Panc1 (cell line): ENCODE measurements around the gene ZBTB8A. TPM values are rescaled to one million over a fixed set of nuclear protein-coding genes. Genes with fewer than 3 reads are reported as not detected.

ENCODE experiments used
- ATAC-seq: fragments of 200-7000 bp; cut with Tn5 transposase; 2 replicates; pipeline ENCODE4 v1.9.1; 2020; ENCODE audit warnings: mild to moderate bottlenecking, moderate library complexity
- BruUV-seq: library from RNA; stranded (reverse); fragments of 400-500 nt; replicated peaks from 2 replicates; lab custom pipeline; 2021; lab: Mats Ljungman, UMichigan
- CTCF ChIA-PET: fragments of 300-600 bp; sonication (Branson Sonifier 250); formaldehyde crosslinking; loops from one replicate; lab custom pipeline; 2022; ENCODE audit warnings: antibody characterized with exemption; lab: Charles Lee
- POLR2A ChIA-PET: fragments of 300-600 bp; sonication (Branson Sonifier 250); formaldehyde crosslinking; loops from one replicate; lab custom pipeline; 2022; ENCODE audit warnings: antibody characterized with exemption; lab: Charles Lee
- DNase-seq: peaks from one replicate; pipeline ENCODE4 v3.0.0-alpha.2; 2010; ENCODE audit warnings: low read depth, low spot score
- H3K27ac ChIP-seq: 2 replicates; pipeline ENCODE4 v1.5.1; 2011; ENCODE audit warnings: mild to moderate bottlenecking, low read length, inconsistent platforms
- H3K27me3 ChIP-seq: fragments of 200-500 bp; sonication (Bioruptor generic); 2 replicates; pipeline ENCODE4 v1.6.0; 2014; ENCODE audit warnings: low read length, inconsistent platforms; ENCODE audit not compliant: control insufficient read depth, insufficient read depth
- H3K36me3 ChIP-seq: fragments of 200-500 bp; sonication (Bioruptor generic); 2 replicates; pipeline ENCODE4 v1.5.1; 2014; ENCODE audit warnings: inconsistent platforms, mild to moderate bottlenecking, low read length, moderate library complexity; ENCODE audit not compliant: control insufficient read depth, insufficient read depth
- H3K4me1 ChIP-seq: 2 replicates; pipeline ENCODE4 v1.5.1; 2011; ENCODE audit warnings: inconsistent platforms, mild to moderate bottlenecking, low read length, moderate library complexity; ENCODE audit not compliant: control insufficient read depth, insufficient read depth
- H3K4me3 ChIP-seq, 2 experiments: 2 replicates each; pipeline ENCODE4 v1.5.1; 2011 to 2012; ENCODE audit warnings: low read depth in 2 of 2, low read length in 2 of 2, mild to moderate bottlenecking in 2 of 2, inconsistent platforms in 1 of 2, moderate library complexity in 1 of 2
- H3K9me3 ChIP-seq: fragments of 200-500 bp; sonication (Bioruptor generic); 2 replicates; pipeline ENCODE4 v1.5.1; 2014; ENCODE audit warnings: low read depth, mild to moderate bottlenecking, inconsistent platforms, low read length, moderate library complexity; ENCODE audit not compliant: control insufficient read depth, insufficient read depth
- CTCF ChIP-seq: fragments of 450-650 bp; IDR thresholded peaks from 2 replicates; pipeline ENCODE4 v1.5.1; 2017; ENCODE audit warnings: mild to moderate bottlenecking
- POLR2AphosphoS5 ChIP-seq: IDR thresholded peaks from 2 replicates; pipeline ENCODE4 v1.6.1; 2012; ENCODE audit warnings: mild to moderate bottlenecking, low read depth, low read length, moderate library complexity
- REST ChIP-seq, 2 experiments: IDR thresholded peaks; 2 replicates each; pipeline ENCODE4 v1.6.1; 2011 to 2012; ENCODE audit warnings: low read depth in 2 of 2, control low read depth in 1 of 2, low read length in 1 of 2, mild to moderate bottlenecking in 1 of 2, moderate library complexity in 1 of 2; ENCODE audit not compliant: insufficient read depth in 1 of 2
- SIN3A ChIP-seq: IDR thresholded peaks from 2 replicates; pipeline ENCODE4 v1.6.1; 2012; ENCODE audit warnings: low read depth, mild to moderate bottlenecking, low read length, moderate library complexity, borderline replicate concordance; ENCODE audit not compliant: insufficient read depth
- TCF7L2 ChIP-seq: IDR thresholded peaks from 2 replicates; pipeline ENCODE4 v1.6.1; 2011; ENCODE audit warnings: mild to moderate bottlenecking, low read depth, low read length, inconsistent platforms
- in situ Hi-C: cut with HindIII; loops from 2 replicates; pipeline ENCODE4 v1.10.0; 2016; ENCODE audit warnings: low sequenced_read_pairs, low pct_unique_long_range_greater_than_20kb
- intact Hi-C: fragments of 100-400 bp; cut with micrococcal nuclease; formaldehyde crosslinking; loops from one replicate; pipeline ENCODE4 v1.10.0; 2022; ENCODE audit not compliant: unreplicated experiment
- total RNA-seq: library from RNA; stranded (reverse); gene quantifications from one replicate; pipeline ENCODE4 v1.2.1, GENCODE V29; 2021; ENCODE audit not compliant: unreplicated experiment

Gene ZBTB8A
- total RNA-seq, 1 experiment from 2014 or later: 6.5 TPM

GRCh38 chr1:32568929-32569328 lies 29.7 kb downstream of the ZBTB8A start:
- intact Hi-C loops: no loop called here
- CTCF ChIA-PET: no interaction called here
- ATAC-seq: no peak

GRCh38 chr1:32580348-32581017 lies 41.3 kb downstream of the ZBTB8A start:
- ChIA-PET POLR2A (no interaction called here), CTCF (no interaction called here)
- ATAC-seq (no peak), DNase-seq (no peak)
- Histone ChIP-seq H3K27ac (no peak overlapping the region), H3K36me3 (no peaks in the 10 kb centered on the region), H3K4me1 (no peaks in the 10 kb centered on the region), H3K27me3 (no peaks in the 10 kb centered on the region), H3K9me3 (no peaks in the 10 kb centered on the region), H3K4me3 (no peak overlapping the region)
- TF ChIP-seq REST (IDR thresholded peaks at IDR 0.05; ENCODE audit: insufficient read depth in 1 of 2, low read depth in 2 of 2, low read length in 1 of 2) (no peak), TCF7L2 (no peak), CTCF (no peak), SIN3A (no peak), POLR2AphosphoS5 (no peak)
- BruUV-seq: no TSS peak
- in situ Hi-C loops: no loop called here
- intact Hi-C loops: no loop called here

More at GRCh38 chr1:32568929-32569328, 29.7 kb downstream of the ZBTB8A start:
- no peaks in the 10 kb centered on the region for H3K9me3 ChIP-seq
- no peaks in the 10 kb centered on the region for H3K27me3 ChIP-seq
- POLR2A ChIA-PET: no interaction called here
- BruUV-seq: no TSS peak
- no peak overlapping the region for H3K4me3 ChIP-seq
- no peak for DNase-seq
- H3K36me3 ChIP-seq: no peaks in the 10 kb centered on the region
- in situ Hi-C loops: no loop called here
- H3K27ac ChIP-seq: no peak overlapping the region
- H3K4me1 ChIP-seq: no peaks in the 10 kb centered on the region
- TF ChIP-seq POLR2AphosphoS5 (no peak), CTCF (no peak), REST (IDR thresholded peaks at IDR 0.05; ENCODE audit: insufficient read depth in 1 of 2, low read depth in 2 of 2, low read length in 1 of 2) (no peak), TCF7L2 (no peak), SIN3A (no peak)
